NCI-H1105 treated with DMSO at 0.1 percent for 48 hours (cell line): ENCODE measurements around the gene SETD2.
"Not testable (repeated sequence)": the region's sequence is repeated elsewhere in the genome, so short reads cannot be mapped to it uniquely, and the experiment has no call there.

ENCODE experiments used
- DNase-seq: peaks from one replicate; lab custom pipeline; 2025; lab: John Stamatoyannopoulos, UW

Gene SETD2

DNA sequence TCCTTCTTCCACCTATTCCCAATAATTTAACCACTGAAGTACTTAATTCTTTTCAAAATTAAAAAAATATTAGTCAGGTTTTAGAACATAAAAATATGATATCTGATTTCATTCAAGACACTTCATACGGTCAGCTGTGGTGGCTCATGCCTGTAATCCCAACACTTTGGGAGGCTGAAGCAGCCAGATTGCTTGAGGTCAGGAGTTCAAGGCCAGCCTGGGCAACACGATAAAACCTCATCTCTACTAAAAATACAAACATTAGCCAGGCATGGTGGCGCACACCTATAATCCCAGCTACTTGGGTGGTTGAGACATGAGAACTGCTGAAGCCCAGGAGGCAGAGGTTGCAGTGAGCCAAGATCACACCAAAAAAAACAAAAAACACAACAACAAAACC, 127.8 kb downstream of the SETD2 start:
- DNase-seq: no peak

DNA sequence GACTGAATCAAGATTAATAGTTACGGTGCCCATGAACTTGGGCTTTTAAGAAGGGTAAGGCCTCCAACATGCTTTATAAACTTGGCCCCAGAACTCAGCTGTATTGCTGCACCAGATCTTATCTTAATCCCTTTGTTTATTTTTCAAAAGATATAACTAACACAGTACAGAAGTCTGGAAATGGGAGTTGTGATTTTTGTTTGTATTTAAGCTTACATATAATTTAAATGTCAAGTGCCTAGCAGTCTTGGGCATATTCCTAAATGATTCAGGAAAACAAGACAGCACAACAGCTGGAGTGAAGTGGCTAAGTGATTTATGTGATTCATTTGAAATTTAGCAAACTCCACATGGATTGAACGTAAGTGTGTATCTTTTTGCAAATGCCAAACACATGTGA, 128.3 kb downstream of the SETD2 start:
- no peak for DNase-seq

DNA sequence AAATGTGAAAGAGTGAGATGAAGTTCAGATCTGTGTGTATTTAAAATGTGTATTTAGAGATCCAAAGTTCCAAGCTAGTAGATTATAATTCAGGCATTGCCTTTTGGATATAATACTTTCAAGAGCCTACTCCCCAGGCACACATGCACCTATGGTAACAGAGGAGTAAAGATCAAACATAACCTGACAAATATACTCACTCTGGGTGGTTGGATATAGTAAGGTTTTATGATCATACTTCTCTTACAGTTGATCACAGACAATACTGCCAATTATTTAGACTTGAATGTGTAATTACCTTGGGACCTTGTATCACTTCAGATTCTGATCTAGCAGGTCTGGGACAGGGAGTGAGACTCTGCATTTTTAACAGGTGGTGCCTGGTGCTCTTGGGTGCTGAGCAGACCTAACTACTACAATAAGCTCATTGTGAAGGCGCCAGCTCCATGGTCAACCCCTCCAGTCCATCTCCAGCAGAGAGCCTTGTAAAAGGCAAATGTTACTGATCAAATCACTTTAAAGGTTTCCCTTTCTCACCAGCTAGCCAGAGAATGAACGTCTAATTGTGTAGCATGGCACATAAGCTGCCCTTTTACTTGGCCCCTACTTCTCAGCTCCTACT, 128.9 kb downstream of the SETD2 start:
- DNase-seq: no peak

DNA sequence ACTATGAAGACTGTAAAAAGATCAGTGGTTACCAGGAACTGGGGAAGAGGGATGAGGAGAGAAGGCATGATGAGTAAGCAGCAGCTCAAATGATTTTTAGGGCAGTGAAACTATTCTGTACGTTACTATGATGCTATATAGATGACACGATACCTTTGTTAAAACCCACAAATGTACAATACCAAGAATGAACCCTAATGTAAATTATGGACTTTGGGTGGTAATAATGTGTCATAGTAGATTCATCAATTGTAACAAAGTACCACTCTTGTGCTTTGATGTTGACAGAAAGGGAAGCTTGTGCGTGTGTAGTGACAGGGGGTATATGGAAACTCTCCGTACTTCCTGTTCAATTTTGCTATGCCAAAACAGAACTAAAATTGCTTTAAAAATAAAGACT, 132.9 kb downstream of the SETD2 start:
- DNase-seq: not testable (repeated sequence)

DNA sequence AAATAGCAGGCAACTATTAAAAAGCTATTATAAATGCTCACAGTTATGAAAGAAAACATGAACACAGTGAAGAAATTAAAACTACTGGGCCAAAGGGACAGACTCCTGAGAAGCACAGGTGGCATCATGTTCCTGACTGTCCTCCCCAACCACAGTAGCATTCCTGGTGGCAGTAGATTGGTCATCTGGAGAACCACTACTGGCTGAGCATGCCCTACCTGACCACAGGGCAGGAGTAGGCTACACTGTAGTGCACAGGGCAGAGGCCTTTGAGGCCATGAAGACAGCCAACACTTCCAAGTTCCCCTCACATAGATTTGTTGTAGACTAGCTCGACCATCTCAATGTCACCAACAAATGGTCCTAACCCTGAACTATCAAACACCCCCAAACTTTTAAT, 135.2 kb downstream of the SETD2 start:
- no peak for DNase-seq

DNA sequence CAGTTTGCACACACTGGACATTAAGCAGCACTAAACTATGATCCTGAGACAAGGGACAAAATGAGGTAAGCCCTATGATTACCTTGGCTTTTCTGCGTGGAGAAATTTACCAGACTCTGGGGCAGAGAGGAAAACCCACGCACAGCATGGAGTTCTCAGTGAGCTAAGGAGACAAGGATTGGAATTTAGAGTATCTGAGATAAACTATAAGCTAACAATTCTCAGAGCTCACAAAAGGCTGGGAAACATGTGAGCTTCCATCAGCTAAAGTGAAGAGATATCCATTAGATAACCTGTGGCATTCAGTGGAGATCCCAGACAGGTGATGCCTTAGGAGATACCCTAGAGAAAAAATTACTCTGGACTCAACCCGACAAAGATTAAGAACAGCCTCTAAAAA, 135.8 kb downstream of the SETD2 start:
- DNase-seq: no peak

DNA sequence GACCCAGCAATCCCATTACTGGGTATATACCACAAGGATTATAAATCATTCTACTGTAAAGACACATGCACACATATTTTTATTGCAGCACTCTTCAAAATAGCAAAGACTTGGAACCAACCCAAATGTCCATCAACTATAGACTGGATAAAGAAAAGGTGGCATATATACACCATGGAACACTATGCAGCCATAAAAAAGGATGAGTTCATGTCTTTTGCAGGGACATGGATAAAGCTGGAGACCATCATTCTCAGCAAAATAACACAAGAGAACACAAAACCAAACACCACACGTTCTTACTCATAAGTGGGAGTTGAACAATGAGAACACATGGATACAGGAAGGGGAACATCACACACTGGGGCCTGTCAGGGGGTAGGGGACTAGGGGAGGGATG, 137.5 kb downstream of the SETD2 start:
- DNase-seq: not testable (repeated sequence)

DNA sequence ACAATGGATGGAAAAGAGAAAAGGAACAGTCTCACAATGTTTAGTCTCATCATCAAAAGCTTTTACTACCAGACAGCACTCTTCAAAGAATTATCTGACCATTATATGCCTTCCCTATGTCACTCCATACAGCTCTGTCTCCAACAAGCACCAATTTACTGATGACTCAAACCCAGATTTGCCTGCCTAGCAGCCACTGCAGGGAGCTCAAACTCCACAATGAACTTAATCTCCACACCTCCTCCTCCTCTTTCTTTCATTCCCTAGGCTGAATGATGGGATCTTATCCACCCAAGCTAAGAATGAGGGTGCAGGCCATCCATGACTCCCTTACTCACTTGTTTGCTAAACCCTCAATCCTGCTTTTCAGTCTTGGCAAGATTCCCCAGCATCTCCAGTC, 139.0 kb downstream of the SETD2 start:
- no peak for DNase-seq

DNA sequence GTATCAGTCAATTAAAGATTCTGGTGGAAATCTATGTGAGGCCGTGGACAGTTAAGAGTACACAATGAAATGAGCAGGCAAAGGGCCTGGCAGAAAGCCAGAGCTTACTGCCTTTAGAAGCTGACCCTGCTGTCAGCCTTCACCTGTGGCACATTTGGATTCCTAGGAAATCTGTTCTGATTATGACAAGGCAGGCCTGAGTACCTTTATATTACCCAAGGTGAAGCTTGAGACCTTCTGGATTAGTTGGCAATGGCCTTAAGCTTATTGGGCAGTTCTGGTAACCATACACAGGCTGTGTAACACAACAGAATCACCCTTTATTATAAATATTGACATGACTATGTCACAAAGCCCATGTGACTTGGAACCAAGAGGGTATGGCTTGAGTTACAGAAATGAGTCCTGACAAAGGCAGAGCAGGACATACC, 141.3 kb downstream of the SETD2 start:
- no peak for DNase-seq

DNA sequence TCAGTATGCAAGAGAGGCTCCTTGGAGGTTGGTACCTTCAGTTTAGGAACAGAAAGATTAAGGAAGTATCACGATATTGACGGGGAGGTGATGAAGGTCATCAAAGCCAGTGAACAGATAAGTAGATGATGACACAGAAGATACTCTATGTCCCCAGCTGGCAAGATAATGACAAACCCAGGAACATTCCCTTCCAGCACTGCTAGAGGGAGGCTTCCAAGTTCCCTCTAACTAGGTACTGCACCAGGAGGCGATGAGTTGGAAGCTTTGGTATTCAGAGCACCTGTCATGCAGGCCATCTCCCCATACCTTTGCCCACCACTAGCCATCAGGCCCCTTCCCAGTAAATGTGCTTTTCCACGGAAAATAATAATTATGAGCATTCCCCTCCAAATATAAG, 143.6 kb downstream of the SETD2 start:
- no peak for DNase-seq

DNA sequence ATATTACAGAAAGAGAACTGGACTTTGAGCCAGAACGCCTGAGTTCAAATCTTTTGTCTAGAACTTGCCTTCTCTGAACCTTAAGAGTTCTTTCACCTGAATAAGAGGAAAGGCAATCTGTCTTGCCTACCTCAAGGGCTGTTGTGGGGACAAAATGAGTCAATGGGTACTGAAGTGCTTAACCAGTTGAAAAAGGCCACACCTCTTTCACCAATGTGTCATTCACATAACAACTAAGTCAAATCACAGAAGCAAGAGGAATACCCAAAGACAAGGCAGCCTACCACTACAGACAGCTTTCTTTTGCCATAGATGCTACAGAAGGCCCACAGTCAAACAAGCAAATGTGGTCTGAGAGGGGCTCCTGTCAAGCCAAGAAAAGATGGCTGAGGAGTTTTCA, 144.7 kb downstream of the SETD2 start:
- DNase-seq: no peak

DNA sequence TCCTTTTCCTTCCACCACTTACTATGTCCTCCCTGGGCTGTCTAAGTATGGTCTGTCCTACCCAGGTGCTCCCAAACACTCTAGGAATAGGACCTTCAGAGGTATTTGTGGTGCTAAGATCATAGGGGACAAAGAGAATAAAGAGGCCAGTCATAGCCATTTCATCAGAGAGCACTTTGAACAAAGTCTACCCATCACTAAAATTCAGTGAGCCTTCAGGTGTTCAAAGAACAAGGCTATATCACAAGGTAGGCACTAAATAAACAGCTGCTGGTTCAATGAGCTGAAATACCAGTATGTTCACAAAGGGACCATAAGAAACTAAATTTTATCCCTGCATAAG, 145.7 kb downstream of the SETD2 start:
- no peak for DNase-seq

DNA sequence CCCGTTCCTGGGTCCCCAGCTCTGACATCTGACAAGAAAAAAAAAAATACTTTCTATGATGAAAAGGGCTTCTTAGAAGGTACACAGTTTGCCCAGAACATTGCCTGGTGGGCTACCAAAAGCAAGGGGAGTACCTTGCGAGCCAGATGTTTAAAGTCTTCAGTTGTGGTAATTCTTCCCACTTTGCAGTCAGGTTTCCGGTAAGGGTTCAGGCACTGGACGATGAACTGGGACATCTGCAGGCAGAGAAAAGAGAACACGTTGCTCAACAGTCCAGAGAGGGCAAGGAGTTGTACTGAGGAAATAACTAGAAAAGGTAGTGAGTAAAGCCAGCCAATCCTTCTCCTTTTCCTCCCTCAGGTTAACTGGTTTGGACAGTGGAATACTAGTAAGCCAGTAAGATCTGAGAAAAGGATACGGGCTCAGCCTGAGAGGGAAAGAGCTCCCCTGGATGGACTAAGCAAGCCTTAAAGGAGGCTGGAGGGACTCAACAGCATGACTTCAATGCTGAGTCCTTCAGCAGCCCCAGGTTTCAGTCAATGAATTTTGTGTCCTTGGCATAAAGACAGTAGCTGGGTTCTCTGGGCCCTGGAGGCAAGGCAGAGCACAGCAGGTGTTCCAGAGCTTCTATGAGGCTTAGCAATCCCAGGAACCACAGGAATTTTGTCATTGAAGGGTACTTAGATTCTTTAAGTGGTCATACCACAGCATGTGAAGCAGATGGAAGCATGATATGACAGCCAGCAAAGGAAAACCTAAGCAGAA, 146.2 kb downstream of the SETD2 start:
- no peak for DNase-seq

DNA sequence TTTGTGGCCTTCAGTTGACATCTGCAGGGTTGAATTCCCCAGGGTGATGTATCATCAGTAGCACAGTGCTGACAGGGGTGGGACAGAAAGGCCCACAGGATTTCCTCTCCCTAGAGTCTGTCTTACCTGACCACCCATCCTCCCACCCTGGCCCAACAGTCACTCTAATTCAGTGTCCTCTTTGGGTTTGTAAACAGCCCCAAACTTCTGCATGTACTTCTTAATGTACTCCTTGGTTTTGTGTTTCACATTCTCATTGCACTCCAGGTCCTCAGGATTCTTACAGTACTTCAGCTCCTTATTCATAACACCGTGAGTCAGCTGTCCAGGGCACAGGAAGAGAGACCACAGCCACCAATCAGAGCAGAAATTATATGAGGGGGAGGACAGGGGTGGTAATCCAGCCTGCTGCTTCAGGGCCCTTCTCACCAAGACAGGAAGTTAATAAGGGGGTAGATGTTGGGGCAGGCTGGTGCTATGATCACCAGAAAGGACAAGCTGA, 146.9 kb downstream of the SETD2 start:
- no peak for DNase-seq

DNA sequence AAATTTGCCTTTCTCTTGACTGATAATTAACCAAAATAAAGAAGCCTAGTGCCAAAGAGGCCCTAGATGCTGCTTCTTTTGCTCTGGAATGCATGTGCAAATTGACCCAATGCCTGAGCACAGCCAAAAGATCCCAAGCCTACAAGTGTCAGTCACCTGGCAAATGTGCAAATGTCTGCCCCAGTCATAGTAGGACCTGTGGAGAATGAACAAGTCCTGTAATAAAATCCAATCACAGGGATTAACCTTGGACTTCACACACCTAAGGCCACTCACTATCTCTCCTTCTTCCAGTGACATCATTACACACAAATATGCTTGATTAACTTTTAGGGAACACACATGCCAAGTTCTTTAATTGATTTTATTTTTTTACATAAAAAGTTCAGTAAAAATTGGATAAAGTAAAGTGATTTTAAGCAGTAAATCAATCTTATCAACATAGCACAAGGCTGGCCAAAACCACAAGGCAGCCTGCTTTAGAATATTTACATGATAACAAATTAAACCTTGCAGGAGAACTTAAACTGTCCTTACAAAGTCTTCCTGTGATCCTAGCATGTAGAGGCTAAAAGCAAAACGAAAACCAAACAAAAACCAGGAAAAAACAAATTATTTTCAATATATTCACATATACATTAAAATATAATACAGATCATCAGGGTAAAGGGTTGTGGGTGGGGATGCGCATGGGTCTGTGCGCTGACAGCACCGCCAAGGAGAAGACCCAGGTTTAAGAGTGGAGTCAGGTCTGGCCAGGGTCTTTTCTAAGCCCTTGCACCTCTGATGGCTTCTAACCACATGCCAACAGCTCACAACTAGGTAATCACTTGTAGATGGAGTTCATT, 147.6 kb downstream of the SETD2 start:
- no peak for DNase-seq

DNA sequence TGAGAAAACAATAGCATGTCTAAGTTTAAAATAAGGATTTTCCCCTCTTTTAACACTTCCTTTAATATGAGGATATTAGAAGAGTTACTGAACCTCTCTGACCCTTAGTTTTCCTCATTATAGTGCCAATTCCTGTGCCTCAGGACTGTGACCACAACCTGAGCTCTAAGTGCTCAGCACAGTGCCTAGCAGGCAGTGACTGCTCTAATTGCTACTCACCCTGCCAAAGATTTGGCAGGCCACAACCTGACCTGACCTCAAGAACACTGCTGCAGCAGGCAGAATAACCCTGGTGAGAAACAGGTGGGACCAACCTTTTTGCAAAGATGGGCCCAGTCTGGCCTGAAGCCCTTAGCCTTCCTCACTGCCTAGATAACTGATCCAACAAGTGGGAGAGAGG, 148.8 kb downstream of the SETD2 start:
- DNase-seq: no peak

DNA sequence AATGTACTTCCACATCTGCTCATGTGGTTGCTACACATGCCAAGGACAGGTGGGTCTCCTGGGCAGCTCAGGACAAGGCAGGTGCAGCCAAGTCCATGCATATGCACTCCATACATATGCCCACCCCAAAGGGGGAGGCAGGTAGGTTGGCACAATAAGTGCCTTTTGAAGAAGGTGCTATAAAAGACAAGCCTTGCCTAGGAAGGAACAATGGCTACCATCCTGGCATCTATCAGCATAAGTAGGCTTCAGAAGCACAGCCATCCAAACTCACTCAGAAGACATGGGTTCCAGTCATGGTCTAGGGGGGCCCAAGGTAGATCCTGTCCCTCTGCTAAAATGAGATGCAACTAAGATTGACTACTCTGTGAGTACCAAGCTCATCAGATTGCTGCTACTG, 149.9 kb downstream of the SETD2 start:
- no peak for DNase-seq

DNA sequence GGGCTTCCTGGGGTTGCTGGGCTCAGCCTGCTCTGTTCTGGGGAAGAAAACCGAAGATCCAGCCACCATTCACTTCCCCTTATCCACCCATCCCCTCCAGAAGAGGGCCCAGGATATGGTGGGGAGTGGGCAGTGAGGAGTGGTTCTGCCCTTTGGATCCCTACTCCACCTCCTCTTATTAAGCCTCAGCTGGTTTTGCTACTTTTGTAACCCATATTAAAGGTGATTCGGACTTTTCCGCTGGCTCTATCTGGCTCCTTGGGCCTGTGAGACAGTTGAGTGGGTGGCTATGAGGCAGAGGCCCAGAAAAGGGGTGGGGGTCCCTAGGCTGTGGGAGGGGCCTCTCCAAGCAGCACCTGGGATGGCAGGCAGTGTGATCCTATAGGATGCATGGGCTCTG, 150.7 kb downstream of the SETD2 start:
- DNase-seq: no peak

DNA sequence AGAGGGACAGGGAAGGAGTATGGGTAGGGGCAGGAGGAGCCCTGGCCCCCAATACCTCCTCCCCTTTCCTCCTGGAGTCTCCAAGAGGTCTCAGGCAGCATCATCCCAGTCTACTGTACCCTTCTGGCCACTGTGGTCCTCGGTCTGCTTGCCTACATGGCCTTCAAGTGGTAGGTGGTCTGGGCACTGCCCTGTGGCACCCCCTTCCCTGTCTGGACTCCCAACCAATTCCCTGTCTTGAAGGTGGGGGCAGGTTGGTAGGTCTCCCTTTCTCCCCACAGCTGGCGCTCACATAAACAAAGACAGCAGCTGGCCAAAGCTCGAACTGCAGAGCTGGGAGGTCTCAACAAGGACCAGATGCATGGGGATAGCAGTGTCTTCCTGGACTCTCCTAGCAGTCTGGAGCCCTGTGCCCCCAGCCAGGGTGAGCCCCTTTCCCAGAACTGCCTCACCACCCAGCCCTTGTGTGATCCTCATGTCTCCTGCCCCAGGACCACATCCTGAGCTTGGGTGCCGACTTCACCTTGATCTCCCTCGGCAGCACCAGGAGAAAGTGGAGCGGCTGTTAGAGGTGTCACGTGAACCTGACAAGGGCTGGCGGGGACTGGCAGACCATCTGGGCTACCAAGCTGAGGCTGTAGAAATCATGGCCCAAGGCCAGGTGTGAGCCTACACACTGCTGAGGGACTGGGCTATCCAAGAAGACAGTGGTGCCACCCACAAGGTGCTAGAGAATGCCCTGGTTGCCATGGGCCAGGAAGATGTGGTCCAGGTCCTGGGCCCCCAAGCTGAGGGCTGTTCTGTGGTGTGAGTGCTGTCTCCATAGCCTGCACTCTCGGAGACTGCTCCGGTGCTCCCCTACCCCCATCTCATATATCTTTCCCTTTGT, 151.3 kb downstream of the SETD2 start:
- DNase-seq: no peak

DNA sequence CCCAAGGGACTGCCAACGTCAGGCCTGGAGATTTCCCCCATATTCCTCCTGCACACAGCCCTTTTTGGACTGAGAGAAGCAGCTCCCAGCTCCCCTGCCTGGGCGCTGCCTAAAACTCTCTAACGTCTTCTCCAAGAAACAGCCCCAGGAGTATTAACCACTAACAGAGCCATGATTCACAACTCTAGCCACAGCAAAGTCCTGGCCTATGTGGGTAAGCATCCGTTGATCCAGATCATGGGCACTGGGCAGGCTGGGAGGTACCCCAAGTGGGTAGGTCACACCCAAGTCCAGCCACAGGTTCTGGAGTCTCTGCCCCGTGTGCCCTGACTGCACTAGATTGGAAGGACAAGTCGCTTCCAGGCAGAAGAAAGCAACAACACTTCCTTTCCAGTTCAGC, 152.5 kb downstream of the SETD2 start:
- no peak for DNase-seq

DNA sequence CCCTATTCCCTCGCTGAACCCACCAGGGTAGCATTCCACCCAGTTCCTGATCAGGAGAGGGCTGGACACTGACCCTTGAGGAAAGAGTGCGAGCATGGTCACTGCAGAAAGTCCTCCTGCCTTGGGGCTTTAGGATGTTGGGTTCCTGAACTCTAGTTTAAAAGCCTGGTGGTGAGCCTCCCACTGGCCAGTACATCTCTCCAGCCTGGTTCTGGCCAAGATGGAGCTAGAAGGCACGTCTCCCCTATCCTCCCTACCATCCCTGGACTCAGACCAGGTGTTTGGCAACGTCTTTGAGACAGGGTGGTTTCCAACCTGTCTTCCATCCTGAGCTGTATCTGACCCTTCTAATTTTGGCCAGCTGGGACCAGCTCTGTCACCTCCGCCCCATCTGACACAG, 153.0 kb downstream of the SETD2 start:
- DNase-seq: no peak

DNA sequence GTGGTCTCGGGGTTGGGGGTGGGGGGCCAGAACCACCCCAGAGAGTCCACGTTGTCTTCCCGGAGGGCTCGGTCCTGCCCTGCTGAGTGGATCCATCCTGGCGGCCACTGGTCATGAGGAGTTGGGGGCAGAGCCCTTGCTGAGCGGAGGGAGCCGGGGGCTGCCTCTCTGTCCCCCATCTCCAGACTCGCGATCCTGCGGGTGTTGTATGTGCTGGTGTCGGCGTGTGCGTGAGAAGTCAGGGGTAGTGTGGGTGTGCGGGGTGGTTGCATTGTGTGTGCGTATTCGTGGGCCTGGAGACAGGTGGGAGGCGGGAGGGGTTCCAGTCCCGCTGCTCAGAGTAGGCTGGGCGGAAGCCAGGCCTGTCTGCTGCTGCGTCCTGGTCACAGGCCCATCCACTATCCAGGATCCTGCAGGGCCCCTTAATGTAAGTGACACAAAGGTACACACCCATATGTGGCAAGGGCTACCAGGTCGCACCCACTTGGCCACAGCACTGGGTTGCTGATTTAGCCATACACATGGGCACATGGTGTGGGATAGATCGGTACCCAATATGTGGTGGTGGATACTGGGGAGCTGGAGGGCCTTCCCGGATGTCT, 153.7 kb downstream of the SETD2 start:
- DNase-seq: no peak
